NB4 (cell line): ENCODE data around the gene CTU2.

Experiments
- DNase-seq: peaks from one replicate; pipeline ENCODE4 v3.0.0; 2010; ENCODE audit warnings: low read depth
- H3K4me3 ChIP-seq: one replicate; pipeline ENCODE4 v1.5.1; 2011; ENCODE audit warnings: mild to moderate bottlenecking, low read depth, low read length, moderate library complexity
- CTCF ChIP-seq: IDR thresholded peaks from one replicate; pipeline ENCODE4 v1.5.1; 2012; ENCODE audit warnings: low read depth, low read length
- MYC ChIP-seq: IDR thresholded peaks from 2 replicates; pipeline ENCODE4 v1.6.1; 2011; ENCODE audit warnings: low read depth, low read length
- POLR2A ChIP-seq: IDR thresholded peaks from 2 replicates; pipeline ENCODE4 v1.6.1; 2011; ENCODE audit warnings: mild to moderate bottlenecking; ENCODE audit not compliant: insufficient read length; ENCODE audit errors: extremely low read depth
- TF ChIP-seq, protein P1 (sequence below): IDR thresholded peaks from 2 replicates; pipeline ENCODE4 v1.6.1; 2011; ENCODE audit warnings: low read depth, low read length

The CTU2 gene

GRCh38 chr16:88718178-88718577 is 11.9 kb downstream of the CTU2 start:
- no peak for TF ChIP-seq MYC
- TF ChIP-seq, protein P1, sequence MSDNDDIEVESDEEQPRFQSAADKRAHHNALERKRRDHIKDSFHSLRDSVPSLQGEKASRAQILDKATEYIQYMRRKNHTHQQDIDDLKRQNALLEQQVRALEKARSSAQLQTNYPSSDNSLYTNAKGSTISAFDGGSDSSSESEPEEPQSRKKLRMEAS: no peak
- no peak for TF ChIP-seq CTCF
- no peak for TF ChIP-seq POLR2A
- H3K4me3 ChIP-seq: no peak overlapping the region
- no peak for DNase-seq

DNA sequence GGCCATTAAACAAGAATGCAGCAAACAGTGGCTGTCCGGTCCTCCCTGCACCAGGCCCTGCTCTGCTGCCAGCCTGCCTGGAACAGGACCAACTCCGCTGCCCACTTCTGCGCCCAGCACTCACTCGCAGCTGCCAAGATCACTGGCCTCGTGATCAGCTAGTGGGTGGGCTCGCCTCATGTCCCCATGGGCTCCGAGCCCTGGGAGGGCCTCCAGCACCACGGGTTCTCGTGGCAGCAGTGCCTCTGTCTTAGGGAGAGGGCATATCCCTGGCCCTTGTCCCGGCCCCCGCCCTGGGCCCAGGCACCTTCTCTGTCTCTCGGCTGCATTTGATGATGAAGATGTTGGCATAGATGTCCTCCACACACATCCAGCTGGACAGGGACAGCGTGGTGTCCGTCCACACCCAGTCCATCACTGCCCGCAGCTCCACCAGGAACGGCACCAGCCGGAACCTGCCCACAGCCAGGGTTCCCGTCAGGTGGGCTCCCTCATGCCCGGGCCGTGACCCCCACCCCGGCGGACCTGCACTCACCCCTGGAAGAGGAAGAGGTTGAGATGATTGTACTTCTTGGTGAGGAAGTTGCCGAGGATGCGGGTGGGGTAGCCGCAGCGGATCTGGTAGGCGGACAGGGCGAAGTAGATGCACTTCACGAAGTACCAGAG is 13.1 kb downstream of the CTU2 start:
- no peak overlapping the region for H3K4me3 ChIP-seq
- no peak for DNase-seq
- TF ChIP-seq MYC: no peak
- no peak for TF ChIP-seq CTCF

DNA sequence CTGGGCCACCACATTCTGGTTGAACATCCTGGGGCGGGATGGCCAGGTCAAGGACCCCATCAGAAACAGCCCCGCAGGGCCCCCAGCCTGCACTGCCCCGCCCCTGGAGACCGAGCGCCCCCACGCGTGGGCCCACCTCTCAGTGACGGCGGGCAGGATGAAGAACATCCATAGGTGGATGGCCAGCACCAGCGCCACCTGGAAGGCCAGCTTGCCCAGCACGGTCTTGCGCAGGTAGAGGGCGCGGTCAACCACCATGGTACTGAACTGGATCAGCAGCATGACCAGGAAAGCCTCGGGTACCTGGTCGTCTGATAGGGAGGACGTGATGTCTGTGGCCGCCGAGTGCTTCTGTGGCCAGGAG is 13.6 kb downstream of the CTU2 start:
- no peak overlapping the region for H3K4me3 ChIP-seq
- TF ChIP-seq, protein P1: no peak
- no peak for TF ChIP-seq CTCF
- TF ChIP-seq MYC: no peak
- no peak for TF ChIP-seq POLR2A
- no peak for DNase-seq

GRCh38 chr16:88720396-88720970 is 14.2 kb downstream of the CTU2 start:
- H3K4me3 ChIP-seq: no peak overlapping the region
- no peak for TF ChIP-seq CTCF
- TF ChIP-seq, protein P1: no peak
- TF ChIP-seq POLR2A: no peak
- no peak for TF ChIP-seq MYC
- DNase-seq: no peak

DNA sequence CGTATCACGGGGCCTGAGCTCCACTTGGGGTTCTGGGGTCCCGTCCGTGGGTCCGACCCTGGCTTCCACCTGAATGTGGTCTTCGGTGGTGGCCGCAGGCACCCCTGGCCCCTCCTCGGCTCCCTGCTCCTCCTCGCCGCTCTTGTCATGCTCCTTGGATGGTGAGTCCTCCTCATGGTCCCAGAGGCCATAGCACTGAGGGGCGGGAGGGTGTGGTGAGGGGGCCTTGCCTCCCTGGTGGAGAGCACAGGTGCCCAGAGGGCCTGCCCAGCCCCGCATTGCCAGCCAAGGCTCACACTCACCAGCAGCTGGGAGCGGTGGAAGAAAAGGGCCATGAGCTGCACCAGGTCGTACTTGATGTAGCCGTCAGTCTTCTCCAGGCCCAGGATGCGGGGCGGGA is 14.9 kb downstream of the CTU2 start:
- TF ChIP-seq, protein P1: no peak
- TF ChIP-seq CTCF: no peak
- no peak for TF ChIP-seq MYC
- TF ChIP-seq POLR2A: no peak
- no peak for DNase-seq
- no peak overlapping the region for H3K4me3 ChIP-seq
